ENCODE results near the gene NOC4L.
"Not testable (repeated sequence)": the region's sequence is repeated elsewhere in the genome, so short reads cannot be mapped to it uniquely, and the experiment has no call there.

Gene NOC4L

GRCh38 chr12:132144115-132144809, at the start of gene NOC4L, which contains the start of gene DDX51:
Gene NOC4L (plus strand): TSS chr12:132144457. CDS start chr12:132144489, 32 bp downstream.
Gene DDX51 (minus strand): TSS chr12:132144319. CDS start chr12:132144296, 23 bp downstream.
- DNase-seq = peak; percentile 94 to 96

GRCh38 chr12:132095520-132096409, 48.5 kb upstream of the NOC4L start:
- DNase-seq = peak in 1 of 2 donors; percentile 24

- DNase-seq = no peak
Measured at GRCh38 chr12:132099739-132100138, 44.5 kb upstream of the NOC4L start.

- DNase-seq = no peak
Measured at GRCh38 chr12:132100306-132101065, 43.8 kb upstream of the NOC4L start.

GRCh38 chr12:132102297-132102696, 42.0 kb upstream of the NOC4L start:
- DNase-seq = no peak

GRCh38 chr12:132103072-132103471, 41.2 kb upstream of the NOC4L start:
- DNase-seq = not testable (repeated sequence)

GRCh38 chr12:132103542-132104308, 40.5 kb upstream of the NOC4L start:
- DNase-seq = no peak

GRCh38 chr12:132105467-132105866, 38.8 kb upstream of the NOC4L start:
- no peak for DNase-seq

GRCh38 chr12:132106921-132107320, 37.3 kb upstream of the NOC4L start:
- no peak for DNase-seq

GRCh38 chr12:132108211-132108832, 35.9 kb upstream of the NOC4L start:
- no peak for DNase-seq

GRCh38 chr12:132109741-132110140, 34.5 kb upstream of the NOC4L start:
- DNase-seq = no peak

GRCh38 chr12:132110677-132111076, 33.6 kb upstream of the NOC4L start:
- DNase-seq = no peak

GRCh38 chr12:132111654-132112304, 32.5 kb upstream of the NOC4L start:
- no peak for DNase-seq

- no peak for DNase-seq
Measured at GRCh38 chr12:132114667-132115066, 29.6 kb upstream of the NOC4L start.

- DNase-seq = no peak
Measured at GRCh38 chr12:132115500-132115899, 28.8 kb upstream of the NOC4L start.

GRCh38 chr12:132116709-132117557, 27.3 kb upstream of the NOC4L start:
- DNase-seq = no peak

GRCh38 chr12:132117558-132117875, 26.7 kb upstream of the NOC4L start:
- DNase-seq = no peak

GRCh38 chr12:132118876-132119275, 25.4 kb upstream of the NOC4L start:
- DNase-seq = no peak

- no peak for DNase-seq
Measured at GRCh38 chr12:132121283-132121682, 23.0 kb upstream of the NOC4L start.

GRCh38 chr12:132123970-132124765, 20.1 kb upstream of the NOC4L start:
- DNase-seq = no peak

All from CD4-positive, alpha-beta T cell treated with Interferon alpha-2 for 1 hour (primary cell).